K562 treated with DMSO at 1 percent for 24 hours (cell line): ENCODE measurements around the gene EP300. TPM values are rescaled to one million over a fixed set of nuclear protein-coding genes. Genes with fewer than 3 reads are reported as not detected.

Experiments
- total RNA-seq: library from RNA; unstranded; fragments of 300-600 nt; gene quantifications from 2 replicates; pipeline ENCODE4 v1.2.3, GENCODE V29; 2022; ENCODE audit warnings: low read depth; ENCODE audit not compliant: insufficient read depth

Gene EP300
- total RNA-seq = 18.9 and 23.1 TPM in 2 replicates

GRCh38 chr22:41092023-41092817, at the start of gene EP300:
EP300 (plus strand) TSS chr22:41092592; CDS start chr22:41093005, 413 bp downstream.

GRCh38 chr22:41204992-41205900, 112.9 kb downstream of the EP300 start, which contains the start of gene L3MBTL2:
L3MBTL2 (plus strand) TSS chr22:41205312; CDS start chr22:41205363, 51 bp downstream.

Other genes starting within 250 kb of the EP300 start
- gene ST13, start 236.0 kb upstream of the EP300 start, total RNA-seq = 183 and 188 TPM in 2 replicates
- 5.1 and 16.6 TPM in 2 replicates for gene XPNPEP3, start 235.4 kb upstream of the EP300 start, total RNA-seq
- gene DNAJB7, start 230.5 kb upstream of the EP300 start, total RNA-seq = not detected in 2 replicates
- gene RBX1, start 141.2 kb upstream of the EP300 start, total RNA-seq = 44.0 and 55.2 TPM in 2 replicates
- 14.6 and 16.2 TPM in 2 replicates for gene L3MBTL2, start 112.7 kb downstream of the EP300 start, total RNA-seq
- gene CHADL, start 148.3 kb downstream of the EP300 start, total RNA-seq = not detected in 2 replicates
- gene RANGAP1, start 193.6 kb downstream of the EP300 start, total RNA-seq = 149 TPM in 2 replicates
- gene ZC3H7B, start 208.9 kb downstream of the EP300 start, total RNA-seq = 37.5 and 37.6 TPM in 2 replicates